Measurements from ENCODE around the gene RAB3IL1.
A peak's percentile ranks its signal among the peaks of the same experiment; 100 is the strongest.

RAB3IL1 gene

DNA sequence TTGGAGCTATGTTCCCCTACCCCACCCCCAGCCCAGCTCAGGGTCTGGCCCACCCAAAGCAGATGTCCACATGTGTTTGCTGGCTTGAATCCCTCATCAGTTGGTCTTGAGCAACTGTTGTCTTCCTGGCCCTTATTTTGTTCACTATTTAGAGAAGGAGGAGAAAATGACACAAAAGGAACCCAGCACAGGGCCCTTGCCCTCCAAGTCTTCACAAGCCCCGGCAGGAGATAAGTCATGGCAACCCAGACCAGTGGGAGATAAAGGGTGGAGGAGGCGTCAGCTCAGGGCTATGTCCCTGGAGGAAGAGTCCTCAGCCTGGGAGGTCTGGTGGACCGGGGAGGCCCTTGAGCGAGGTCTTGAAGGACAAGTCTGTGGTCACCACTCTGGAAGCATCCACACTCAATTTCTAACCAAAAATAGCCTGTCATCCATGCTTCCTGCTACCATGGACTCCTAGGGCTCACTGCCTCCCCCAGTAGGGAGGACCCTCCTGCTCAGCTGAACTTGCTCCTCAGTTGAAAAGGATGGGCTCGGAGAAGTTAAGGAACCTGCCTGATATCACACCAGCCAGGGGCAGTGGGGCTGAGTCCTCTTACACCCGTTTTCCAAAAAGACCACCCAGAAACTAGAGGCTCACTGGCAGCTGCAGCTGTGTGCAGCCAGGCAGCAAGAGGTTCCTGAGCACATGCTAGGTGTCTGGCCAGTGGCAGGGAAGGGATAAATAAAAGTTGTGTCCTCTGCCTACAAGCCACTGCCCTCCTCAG lies 1.8 kb upstream of the RAB3IL1 start:
- DNase-seq, result peak; percentile 29

DNA sequence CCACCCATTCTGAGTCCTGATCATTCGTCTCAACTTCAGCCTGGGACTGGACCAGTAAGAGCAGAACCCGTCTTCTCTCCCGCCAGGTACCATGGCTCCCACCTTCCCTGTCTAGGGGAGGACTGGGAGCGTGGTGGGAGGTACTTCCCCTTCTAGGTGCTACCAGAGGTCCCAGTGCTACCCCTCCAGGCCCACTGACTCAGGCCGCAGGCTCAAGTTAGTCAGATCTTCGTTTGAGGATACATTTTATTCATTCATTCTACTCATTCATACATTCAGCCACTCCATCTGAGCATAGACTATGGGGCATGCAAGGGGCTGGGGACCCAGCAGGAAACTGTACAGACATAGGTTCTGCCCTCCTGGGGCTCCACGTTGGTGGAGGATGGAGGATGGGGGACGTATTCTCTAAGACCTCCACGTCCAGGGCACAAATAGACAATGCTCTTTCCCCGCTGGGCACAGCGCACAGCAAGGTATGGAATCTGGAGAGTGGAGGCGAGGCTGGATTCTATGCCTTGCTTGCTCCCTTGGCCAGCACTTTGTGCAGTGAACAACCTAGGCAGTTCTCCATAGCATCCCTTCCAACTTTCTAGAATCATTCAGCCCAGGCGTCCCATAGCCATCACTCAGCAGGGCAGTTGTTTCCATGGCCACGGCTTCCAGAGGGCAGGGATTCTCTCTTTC lies 1.0 kb upstream of the RAB3IL1 start:
- DNase-seq, result peak; percentile 36

DNA sequence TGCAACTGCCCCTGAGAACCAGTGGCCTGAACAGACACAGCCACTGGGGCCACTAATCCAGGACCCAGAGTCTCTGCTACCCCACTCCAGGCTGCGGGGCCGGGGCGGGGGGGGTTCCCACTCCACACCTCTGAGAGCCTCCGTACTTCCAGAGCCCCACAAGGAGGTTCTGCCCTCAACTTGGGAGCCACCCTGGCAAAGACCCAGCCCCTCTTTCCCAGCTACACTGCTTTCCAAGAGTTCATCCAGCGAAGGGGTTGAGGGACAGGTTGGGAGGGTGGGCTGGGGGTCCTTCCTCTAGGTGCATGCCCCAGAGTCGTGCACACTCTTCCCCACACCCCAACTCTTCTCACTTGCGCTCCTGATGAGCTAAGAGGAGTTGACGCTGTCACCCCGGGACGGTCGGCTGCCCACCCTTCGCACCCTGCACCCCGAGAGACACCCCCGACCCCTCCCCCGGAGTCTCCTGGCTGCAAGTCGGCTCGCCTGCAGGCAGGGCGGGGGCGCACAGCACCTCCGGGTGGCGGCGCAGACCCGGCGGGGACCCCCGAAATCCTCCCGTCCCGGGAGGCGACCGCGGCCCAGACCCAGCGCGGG lies 531 bp downstream of the RAB3IL1 start:
- DNase-seq, result peak; percentile 65

DNA sequence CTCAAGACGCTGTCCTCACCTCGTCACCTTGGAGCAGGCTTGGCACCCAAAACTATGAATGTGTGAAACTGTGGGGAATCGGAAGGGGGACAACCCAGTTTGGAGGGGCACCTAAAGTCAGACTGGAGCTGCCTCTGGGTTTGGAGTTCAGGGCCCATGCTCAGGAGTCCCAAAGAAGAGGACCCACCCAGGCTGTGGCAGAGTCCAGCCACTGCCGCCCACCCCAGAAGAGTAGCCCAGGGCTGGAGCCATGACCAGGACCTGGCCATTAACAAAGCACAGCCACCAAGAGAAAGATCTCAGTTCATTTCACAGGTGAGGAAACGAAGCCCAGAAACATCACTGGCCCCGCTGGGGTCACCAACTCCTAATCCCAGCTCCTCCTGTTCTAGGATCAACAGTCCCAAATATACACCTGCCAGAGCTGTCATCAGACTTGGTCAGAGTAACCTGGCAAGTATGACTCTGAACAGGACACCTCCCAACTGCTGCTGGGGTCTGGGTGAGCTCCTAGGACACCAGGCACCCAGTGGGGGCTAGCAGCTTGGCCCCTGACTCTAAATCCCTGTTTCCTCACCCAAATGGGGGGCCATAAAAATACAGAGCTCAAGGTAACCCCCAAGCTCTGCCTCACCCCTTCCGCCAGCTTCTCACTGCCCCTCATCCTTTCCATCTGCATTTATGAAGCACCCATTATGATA lies 2.7 kb downstream of the RAB3IL1 start:
- peak; percentile 40 for DNase-seq

DNA sequence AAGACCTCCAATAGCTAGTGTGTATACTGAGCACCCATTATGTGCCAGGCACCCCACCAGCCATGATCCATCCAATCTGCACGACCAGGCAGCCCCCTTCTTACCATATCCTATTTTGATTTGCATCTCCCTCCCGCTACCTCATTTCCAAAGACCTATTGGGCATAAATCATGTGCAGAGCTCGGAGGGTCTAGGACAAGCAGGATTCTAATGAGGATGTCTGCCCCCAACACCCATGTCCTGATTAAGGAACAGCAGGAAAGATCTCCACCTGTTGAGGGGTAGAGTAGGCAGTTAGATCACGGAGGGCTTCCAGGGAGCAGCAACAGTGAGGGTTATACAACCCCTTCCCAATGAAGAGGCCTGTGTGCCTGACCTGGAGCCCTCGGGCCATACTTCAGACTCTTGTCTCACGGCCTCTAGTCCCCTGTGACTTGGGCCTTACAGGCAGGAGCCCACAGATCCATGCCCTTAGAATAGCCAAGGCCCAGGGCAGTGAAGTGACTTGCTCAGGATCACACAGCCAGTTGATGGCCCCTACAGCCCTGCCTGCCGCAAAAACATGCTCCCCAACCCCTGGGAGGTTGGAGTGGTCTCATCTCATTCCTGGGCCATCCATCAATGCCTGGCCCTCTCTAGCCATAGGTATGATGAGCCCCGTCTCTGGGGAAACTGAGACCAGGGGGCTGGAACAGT lies 3.5 kb downstream of the RAB3IL1 start:
- peak; percentile 21 for DNase-seq

DNA sequence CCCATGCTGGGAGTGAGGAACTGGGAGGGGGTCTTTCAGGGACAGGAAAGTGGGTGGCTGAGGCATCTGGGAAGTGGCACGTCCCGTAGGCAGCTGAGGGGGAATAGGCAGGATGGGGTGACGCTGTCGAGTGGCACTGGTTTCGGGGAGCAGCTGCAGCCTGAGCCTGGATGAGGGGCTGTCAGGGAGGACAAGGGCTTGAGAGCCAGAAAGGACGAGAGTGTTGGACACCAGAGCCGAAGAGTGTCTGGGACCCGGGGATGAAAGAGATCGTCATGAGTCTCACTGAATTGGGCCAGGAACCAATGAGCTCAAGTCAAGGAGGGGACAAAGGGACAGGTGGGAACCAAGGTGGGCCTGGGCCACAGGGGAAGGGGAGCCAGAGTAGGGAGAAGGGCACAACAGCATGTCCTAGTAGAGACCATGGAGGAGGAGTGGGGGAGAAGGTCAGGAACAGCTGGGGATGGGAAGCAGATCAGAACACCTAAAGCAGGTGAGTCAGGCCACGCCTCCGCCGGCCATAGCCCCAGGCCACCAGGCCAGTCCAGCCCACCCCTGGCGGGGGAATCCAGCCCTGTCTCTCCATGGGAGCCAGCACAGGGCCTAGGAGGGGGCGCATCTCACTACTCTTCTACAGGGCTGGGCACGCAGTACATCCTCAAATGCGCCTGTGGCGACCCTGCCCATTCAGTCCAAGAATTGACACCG lies 4.2 kb downstream of the RAB3IL1 start:
- peak; percentile 41 for DNase-seq

DNA sequence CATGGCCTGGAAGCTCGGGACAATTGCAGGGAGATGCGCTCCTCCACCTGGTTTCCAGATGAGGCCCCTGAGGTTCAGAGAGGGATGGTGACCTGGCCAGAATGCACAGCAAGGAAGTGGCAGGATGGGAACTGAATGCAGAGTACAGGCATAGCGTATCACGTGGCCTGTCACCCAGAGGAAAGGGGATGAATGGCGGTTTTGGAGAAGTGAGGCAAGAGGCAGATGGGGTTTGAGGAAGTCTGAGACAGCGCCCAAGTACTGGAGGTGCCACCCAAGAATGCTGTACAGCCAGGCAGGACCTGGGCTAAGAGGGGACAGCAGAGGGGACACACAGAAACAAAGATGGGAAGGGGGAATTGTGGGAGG lies 4.9 kb downstream of the RAB3IL1 start:
- peak; percentile 29 for DNase-seq

DNA sequence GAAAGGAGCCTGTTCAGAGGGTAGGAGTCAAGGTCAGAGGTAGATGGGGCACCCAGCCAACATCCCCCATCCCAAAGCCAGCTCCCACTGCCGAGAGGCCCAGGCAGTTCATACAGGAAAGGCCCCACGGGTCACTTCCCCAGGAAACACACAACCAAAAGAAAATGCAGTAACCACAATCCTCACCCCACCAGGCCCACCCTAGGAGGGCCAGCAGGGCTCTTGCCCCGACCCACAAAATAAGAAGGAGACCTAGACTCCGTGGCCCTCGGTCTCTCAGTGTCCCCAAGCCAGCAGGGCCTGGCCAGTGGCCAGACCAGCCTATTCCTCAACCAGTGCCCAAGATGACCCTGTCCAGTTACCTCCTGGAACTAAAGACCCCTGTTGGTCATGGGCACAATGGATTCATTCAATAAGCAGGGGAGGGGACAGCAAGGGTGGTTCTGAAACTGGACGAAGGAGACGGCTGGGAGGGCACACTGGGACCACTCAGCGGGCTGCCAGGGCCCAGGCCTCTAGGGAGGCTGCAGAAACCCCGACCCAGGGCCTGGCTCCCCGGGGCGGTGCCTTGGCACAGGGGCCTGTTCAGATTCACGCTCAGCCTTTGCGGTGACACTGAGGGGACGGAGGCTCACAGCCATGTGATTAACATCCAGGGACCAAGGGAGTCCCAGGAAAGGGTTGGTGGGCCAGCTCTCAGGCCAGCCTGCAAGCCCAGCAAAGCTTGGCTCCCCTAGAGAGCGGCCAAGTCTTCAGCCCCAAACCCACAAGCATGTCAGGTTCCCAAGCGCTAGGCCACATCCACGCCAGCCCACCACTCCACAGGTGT lies 5.5 kb downstream of the RAB3IL1 start:
- peak; percentile 27 for DNase-seq

DNA sequence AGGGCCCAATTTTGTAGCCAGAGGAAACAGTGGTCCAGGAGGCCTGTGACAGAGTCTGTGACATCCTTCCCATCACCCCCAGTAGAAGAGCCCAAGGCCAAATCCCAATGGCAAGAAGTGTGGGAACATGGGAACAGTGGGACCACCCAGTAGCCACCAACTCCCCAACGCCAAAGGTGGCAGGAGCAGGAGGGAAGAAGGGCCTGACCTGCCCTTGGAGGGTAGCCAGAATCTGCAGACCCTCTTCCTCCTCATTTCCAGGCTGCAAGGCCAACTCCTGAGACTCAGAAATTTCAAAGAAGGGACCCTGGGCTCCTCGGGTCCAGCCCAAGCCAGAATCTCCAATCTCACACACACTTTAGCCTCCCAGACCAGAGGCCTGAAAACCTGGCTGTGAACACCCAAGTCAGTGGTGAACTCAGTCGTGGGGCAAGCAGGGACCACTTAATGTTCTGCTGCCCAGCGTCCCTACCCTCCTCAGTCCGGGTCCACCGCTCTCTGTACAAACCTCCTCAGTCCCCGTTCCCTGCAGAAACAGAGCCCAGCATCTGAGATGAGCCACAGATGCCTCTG lies 6.2 kb downstream of the RAB3IL1 start:
- peak; percentile 20 for DNase-seq

DNA sequence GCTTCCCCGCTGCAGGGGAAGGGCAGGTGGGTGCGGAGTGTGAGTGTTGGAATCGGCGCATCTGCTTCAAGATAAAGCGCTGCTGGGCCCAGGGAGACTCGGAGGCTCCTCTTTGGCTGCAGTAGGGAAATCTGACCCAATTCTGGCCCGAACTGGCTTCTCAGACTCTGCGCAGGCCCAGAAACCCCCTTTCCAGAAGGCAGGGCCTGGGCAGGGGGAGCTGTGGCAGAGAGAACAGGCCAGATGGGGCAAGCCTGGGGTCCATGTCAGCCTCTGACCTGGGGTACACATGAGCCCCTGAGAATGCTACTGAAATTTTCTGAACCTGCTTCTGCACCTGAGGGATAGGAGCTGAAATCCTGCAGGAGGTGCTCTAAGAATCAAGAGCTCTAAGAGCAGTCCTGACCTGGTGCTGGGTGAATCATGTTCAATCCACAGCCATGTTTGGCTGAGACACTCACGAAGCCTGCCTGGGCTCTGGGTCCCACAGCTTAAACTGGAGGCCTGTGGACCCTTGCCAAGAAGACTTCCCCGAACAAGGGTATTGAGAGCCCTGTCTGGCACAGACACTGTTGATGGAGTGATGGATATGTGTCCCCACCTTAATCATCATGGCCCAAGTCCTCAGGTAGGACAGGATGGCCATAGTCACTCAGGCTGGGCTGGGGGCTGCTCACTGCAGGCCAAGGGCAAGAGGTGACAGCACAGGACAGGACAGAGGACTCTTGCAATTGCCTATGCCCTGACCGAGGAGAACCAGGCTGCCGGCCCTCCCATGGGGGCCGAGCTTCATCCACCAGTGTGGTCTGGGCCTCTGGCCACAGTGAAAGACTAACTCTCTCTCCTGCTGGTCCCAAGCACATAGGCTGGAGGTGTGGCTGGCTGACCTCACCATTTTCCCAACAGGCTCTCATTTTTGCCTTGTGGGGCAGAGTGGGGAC lies 6.9 kb downstream of the RAB3IL1 start:
- DNase-seq, result peak; percentile 27

DNA sequence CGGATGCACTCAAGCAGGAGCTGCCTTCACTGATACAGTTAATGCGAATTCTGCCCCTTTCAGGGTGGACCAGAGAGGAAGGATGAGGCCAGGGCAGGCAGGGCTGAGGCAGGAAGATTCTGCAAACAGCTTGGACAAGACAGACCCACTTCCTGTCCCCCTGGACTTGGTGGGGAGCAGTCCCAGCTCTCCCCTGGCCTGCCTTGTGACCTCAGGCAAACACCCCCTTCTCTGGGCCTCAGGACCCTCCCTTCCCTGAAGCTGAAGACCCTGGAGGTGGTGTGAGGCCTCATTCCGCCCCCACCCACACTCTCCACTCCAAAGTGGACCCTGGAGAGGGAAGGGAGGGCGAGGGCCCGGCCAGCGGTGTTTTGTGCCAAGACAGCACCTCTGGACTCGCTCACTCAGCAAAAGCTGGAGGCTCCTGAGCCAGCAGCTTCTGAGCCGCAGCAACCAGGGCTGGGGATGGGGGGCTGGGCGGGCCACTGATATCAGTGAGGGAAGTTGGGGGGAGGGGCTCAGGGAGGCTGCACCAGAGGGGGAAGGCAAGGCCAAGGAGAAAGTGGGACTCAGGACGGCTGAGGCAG lies 8.5 kb downstream of the RAB3IL1 start:
- DNase-seq, result no peak

DNA sequence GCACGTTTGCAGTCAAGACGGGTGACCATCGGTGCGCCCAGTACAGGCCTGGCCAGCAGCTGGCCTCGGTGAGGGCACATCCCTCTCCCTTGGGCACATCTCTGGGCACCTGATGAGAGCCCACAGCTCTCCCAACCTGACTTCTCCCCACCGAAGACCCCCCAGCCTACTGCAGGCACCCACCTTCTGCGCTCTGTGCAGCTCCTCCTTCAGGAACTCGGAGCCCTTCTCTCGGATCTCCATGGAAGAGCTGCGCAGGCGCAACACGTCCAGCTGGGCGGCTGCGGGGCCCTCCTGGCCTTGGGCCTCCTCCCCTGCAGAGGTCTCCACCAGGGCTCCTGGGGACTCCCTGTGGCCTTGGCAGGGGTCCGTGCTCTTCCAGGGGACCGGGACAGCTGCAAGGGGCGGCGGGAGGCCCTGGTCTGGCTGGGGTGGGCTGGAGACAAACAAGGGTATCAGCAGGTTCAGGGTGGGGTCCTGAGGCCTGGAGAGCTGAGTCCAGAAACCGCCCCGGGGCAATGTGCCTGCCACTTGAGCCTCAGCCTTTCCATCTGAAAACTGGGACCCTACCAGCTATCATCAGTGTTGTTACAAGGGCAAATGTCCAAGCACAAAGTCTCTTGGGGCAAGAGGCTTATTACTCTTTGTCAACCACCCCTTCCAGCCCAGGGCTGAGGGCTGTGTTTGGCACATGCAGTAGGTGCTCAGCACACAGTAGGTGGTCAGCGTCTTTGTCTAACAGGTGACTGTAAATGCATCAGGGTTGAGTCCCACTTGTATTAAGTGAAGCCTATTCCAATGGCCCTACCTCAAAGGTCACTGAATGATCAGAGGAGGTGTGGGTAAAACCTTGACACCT lies 9.3 kb downstream of the RAB3IL1 start:
- DNase-seq, result no peak

DNA sequence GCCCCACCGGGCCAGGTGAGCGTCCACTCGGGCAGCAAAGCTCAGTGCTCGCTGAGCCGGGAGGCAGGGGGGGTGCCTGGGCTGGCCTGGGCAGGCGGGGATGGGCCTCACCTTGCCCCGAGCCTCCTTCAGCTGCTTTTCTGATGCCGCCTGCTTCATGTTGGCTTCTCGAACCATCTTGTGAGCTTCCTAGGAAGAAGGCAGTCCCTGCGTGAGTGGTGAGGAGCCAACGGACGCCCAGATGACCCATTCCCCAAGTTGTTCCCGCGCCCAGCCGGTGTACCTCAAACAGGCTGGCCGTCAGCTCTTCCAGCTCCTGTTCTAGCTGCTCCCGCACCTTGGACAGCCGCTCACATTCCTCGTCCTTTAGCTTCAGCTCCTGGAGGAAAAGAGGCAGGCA lies 10.1 kb downstream of the RAB3IL1 start:
- DNase-seq, result no peak

DNA sequence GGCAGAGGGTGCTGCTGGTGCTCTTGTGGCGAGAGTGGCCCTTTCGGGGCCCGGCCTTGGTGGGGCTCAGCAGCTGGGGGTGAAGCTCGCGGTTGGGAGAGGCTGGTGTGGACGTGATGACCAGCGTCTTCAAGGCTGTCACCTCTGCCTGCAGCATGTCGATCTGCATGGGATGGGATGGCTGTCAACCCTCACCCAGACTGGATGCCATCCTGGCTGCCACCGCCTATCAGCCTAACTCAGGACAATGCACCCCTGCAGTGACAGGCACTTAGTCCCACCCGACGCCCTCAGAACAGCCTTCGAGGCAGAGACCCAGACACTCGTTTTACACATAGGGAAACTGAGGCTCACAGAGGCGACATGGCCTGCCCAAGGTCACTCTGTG lies 10.8 kb downstream of the RAB3IL1 start:
- no peak for DNase-seq

DNA sequence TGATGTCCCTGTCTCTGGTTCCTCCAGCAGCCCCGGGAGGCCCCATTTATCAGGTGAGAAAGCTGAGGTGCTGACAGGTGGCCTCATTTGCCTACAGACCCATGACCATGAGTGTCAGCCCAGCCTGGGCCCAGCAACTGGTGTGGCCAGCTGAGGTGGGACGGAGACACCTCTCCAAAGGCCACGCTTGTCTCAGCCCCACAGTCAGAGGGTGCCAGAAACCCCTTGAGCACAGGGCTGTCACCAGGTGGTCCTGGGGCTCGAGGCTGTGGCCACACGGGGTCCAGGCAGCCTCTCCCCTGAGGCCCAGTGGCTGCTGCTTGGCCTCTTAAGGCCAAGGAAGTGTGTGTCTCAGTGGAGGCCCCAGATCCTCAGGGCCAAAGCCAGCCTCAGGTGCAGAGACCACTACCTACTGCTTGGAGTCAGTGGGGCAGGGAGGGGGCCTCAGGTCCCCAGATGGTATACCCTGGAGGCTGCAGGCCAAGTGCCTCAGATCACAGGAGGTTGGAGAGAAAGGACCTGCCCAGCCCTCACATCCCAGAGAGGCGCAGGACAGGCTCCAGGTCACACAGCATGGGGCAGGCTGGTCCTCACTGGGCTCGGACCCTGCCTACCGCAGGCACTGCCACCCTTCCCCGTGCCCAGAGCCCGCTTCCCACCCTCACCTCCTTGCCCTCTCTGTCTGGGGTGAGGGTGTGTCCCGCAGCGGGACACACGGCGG lies 11.4 kb downstream of the RAB3IL1 start:
- DNase-seq, result no peak

DNA sequence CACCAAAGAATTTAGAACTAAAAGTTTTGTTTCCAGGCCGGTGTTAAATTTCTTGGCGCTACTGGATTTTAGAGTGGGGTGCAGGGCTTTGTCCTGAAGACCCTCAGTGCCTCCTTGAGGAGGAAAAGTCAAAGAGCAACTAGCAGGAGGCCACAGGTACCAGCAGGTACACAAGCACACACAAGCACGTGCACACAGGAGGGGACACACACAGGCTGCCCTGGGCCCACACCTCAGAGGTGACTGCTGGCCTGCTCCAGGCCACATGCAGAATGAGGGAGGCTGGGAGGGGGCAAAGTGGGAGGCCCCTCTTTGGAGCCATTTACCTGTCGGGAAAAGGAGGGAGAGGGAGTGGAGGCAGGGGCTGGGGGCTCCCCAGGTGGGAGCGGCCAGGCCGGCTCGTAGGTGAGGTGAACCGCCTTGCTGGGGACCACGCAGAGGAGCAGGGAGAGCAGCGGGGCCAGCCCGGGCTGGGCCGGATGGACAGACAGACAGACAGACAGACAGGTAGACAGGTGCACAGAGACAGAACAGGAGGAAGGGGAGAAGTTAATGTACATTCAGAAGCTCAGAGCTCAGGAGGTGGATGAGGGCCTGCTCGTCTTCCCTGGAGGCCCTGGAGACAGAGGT lies 12.2 kb downstream of the RAB3IL1 start:
- no peak for DNase-seq

DNA sequence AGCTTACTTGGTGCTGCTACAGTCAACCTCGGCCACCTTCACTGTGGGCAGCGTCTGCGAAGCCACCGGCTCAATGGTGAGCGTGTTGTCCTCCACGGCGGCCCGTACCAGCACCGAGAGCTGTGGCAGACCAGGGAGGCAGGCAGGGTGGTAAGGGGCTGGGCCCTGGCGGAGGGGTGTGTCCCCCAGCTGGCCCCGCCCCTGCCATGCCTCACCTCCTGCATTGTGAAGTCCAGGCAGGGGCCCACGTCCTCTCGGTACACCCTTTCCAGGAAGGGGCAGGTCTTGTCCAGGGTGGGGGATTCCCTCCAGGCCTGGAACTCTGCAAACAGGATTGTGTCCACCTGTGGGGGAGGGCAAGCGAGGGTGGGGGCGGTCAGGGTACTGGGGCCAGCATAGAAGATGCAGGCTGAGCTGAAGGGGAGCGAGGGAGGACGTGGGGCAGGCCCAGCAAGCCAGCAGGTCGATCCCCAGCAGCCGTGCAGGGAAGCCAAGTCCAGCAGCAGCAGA lies 12.8 kb downstream of the RAB3IL1 start:
- no peak for DNase-seq

Data from 8988T (cell line).